ENCODE data around the gene PEA15.

Gene PEA15

DNA sequence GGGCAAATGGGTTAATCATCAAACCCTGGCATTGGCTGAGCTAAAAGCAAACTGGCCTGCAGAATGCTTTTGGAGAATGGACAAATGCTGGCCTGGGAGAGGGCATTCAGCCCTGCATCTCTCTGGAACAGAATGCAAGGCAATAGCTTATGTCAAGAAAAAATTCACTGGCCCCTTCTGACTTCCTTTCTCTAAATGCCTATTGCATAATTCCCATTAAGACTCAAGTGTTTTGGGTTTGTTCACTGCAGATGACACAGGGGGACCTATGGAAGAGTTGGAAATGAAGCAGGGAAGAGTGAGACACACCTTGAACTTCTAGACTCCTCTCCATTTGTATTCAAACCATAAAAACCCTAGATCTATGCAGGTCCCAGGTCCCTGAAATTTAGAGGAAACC is 15.9 kb downstream of the PEA15 start:
- H3K4me3 ChIP-seq (replicated peaks; ENCODE audit: low read depth, low read length), result no peak overlapping the region
- no peak for DNase-seq (ENCODE audit: extremely low read depth, low read depth)
- TF ChIP-seq, protein P1, sequence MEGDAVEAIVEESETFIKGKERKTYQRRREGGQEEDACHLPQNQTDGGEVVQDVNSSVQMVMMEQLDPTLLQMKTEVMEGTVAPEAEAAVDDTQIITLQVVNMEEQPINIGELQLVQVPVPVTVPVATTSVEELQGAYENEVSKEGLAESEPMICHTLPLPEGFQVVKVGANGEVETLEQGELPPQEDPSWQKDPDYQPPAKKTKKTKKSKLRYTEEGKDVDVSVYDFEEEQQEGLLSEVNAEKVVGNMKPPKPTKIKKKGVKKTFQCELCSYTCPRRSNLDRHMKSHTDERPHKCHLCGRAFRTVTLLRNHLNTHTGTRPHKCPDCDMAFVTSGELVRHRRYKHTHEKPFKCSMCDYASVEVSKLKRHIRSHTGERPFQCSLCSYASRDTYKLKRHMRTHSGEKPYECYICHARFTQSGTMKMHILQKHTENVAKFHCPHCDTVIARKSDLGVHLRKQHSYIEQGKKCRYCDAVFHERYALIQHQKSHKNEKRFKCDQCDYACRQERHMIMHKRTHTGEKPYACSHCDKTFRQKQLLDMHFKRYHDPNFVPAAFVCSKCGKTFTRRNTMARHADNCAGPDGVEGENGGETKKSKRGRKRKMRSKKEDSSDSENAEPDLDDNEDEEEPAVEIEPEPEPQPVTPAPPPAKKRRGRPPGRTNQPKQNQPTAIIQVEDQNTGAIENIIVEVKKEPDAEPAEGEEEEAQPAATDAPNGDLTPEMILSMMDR (IDR thresholded peaks at IDR 0.05; ENCODE audit: low read depth, low read length, missing control alignments), result no peak

DNA sequence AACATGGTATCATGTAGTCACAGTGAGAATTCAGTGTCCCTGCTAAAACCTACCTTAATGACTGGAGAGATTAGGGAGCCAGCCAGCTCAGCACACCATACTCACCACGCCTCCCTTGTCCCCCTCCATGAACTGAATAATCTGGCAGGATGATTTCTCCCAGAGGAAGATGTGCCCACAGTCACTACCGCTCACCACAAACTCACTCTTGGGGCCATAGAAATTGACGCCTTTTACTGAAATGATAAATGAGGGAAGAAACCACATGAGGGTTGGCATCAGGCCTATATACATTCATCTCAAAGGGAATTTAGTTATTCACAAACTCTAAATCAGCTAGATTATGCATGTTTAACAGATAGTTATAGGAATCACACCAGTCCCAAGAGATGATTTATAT is 17.4 kb downstream of the PEA15 start:
- H3K4me3 ChIP-seq (replicated peaks; ENCODE audit: low read depth, low read length), result no peak overlapping the region
- DNase-seq (ENCODE audit: extremely low read depth, low read depth), result no peak
- TF ChIP-seq, protein P1 (IDR thresholded peaks at IDR 0.05; ENCODE audit: low read depth, low read length, missing control alignments), result no peak

DNA sequence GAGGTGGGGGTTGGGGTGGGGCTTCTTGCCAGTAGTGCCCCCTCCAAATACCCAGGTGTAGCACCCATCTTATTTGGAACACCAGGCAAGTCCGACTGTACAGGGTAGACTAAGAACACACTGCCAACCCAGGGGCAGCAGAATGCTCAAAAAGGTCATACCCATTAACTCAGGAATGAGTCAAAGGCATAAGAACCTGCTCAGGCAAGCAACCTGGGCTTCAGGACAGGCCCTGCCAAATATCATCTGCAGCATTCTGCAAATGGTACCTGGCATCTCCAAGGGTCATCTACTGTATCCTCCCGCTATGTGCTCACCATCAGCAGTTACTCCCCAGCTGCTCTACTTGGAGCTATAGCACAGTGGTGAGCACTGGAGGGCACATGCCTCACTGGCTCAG is 19.4 kb downstream of the PEA15 start:
- DNase-seq (ENCODE audit: extremely low read depth, low read depth), result no peak
- H3K4me3 ChIP-seq (replicated peaks; ENCODE audit: low read depth, low read length), result no peak overlapping the region
- TF ChIP-seq, protein P1 (IDR thresholded peaks at IDR 0.05; ENCODE audit: low read depth, low read length, missing control alignments), result no peak

DNA sequence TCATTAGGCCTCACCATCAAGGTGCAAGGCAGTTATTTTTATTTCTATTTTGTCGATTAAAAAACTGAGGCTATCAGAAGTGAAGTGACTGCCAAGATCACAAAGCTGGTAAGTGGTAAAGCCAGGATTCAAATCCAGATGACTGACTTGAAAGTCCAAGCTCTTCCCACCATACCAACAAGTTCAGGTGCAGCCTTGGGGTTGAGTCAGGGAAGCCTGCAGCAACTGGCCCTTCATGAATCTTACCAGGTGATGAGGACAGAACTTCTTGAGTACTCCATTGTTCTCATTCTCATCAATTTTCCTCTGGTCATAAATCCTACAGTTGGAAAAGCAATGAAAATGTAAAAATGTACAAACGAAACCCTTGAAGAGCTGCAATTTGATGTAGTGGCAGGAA is 20.2 kb downstream of the PEA15 start:
- H3K4me3 ChIP-seq (replicated peaks; ENCODE audit: low read depth, low read length), result no peak overlapping the region
- TF ChIP-seq, protein P1 (IDR thresholded peaks at IDR 0.05; ENCODE audit: low read depth, low read length, missing control alignments), result no peak
- DNase-seq (ENCODE audit: extremely low read depth, low read depth), result no peak

DNA sequence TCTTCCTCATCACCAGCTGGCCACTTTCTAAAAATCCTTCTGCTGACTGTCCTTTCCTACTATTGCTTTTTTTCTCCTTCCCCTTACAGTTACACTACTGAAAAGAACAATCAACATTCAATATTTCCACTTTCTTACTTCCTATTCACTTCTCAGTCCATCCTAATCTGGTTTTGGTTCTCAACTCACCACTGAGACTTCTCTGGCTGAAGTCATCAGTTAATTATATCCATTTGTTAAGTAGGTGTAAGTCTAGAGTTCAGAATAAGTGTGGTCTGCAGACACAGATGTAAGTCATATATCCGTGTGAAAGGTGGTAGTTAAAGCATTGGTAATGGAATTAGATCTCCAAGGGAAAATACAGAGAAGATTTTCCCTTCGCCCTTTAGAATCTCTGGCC is 21.4 kb downstream of the PEA15 start:
- DNase-seq (ENCODE audit: extremely low read depth, low read depth), result no peak
- TF ChIP-seq, protein P1 (IDR thresholded peaks at IDR 0.05; ENCODE audit: low read depth, low read length, missing control alignments), result no peak

DNA sequence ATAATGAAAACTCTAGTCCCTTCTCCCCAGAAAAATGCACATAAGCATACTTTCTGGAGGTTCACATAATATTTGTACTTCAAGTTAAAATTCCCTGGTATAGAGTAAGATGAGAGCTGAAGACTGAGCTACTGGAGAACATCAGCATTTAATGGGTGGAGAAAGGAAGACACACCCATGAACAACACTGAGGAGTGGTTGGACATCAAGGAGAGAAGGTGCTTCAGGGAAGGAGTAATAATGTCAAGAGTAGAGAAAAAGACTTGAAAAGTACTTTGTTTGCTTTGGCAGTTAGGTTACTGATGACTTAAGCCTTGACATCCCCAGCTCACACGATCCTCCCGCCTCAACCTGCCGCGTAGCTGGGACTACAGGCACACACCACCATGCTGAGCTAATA is 21.9 kb downstream of the PEA15 start:
- no peak overlapping the region for H3K4me3 ChIP-seq (replicated peaks; ENCODE audit: low read depth, low read length)
- DNase-seq (ENCODE audit: extremely low read depth, low read depth), result no peak
- TF ChIP-seq, protein P1 (IDR thresholded peaks at IDR 0.05; ENCODE audit: low read depth, low read length, missing control alignments), result no peak

More for the DNA sequence above, 21.4 kb downstream of the PEA15 start:
- H3K4me3 ChIP-seq (replicated peaks; ENCODE audit: low read depth, low read length), result no peak overlapping the region

DNA sequence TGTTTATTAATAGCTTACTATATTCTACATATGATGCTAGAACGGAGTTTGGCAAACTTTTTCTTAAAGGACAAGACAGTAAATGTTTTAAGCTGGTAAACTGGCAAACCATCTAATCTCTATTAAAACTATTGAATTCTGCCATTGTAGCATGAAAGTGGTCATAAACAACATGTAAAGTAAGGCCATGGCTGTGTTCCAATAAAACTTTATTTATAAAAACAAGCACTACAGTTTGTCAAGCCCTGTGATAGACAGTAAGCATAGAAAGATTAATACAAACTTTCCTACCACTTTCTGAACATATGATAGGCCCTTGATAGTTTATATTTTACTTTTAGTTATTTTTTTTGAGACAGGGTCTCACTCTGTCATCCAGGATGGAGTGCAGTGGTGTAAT is 22.4 kb downstream of the PEA15 start:
- no peak for DNase-seq (ENCODE audit: extremely low read depth, low read depth)
- H3K4me3 ChIP-seq (replicated peaks; ENCODE audit: low read depth, low read length), result no peak overlapping the region
- TF ChIP-seq, protein P1 (IDR thresholded peaks at IDR 0.05; ENCODE audit: low read depth, low read length, missing control alignments), result no peak
